ENCODE data around the gene PCDH19. TPM values are rescaled to one million over a fixed set of nuclear protein-coding genes. Genes with fewer than 3 reads are reported as not detected.
A peak's percentile ranks its signal among the peaks of the same experiment; 100 is the strongest.

The PCDH19 gene
- total and polyA plus RNA-seq, 2 of the 13 experiments (the other 11 are each of a cell fraction or from before 2014, with no cell fraction given) = 0.02 to 0.09 TPM

GRCh38 chrX:100356351-100356896 is 53.6 kb downstream of the PCDH19 start:
- no peaks in the 10 kb centered on the region for H3K9me3 ChIP-seq (ENCODE audit: low read length)
- no peaks in the 10 kb centered on the region for H3K27me3 ChIP-seq (ENCODE audit: control insufficient read depth in 1 of 2, insufficient read depth in 2 of 2, low read length in 2 of 2)
- TF ChIP-seq ZNF563 (CRISPR knock-in tag; IDR thresholded peaks at IDR 0.05) (no peak), BHLHE40 (IDR thresholded peaks at IDR 0.05; ENCODE audit: low read length) (0 out of 2 replicates have a peak, but pooled peaks have one; percentile 46), KAT7 (CRISPR knock-in tag; IDR thresholded peaks at IDR 0.05; ENCODE audit: borderline replicate concordance) (no peak)
- TF ChIP-seq, protein P1, sequence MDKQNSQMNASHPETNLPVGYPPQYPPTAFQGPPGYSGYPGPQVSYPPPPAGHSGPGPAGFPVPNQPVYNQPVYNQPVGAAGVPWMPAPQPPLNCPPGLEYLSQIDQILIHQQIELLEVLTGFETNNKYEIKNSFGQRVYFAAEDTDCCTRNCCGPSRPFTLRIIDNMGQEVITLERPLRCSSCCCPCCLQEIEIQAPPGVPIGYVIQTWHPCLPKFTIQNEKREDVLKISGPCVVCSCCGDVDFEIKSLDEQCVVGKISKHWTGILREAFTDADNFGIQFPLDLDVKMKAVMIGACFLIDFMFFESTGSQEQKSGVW (CRISPR knock-in tag; IDR thresholded peaks at IDR 0.05; ENCODE audit: borderline replicate concordance) = no peak
- TF ChIP-seq, protein P2, sequence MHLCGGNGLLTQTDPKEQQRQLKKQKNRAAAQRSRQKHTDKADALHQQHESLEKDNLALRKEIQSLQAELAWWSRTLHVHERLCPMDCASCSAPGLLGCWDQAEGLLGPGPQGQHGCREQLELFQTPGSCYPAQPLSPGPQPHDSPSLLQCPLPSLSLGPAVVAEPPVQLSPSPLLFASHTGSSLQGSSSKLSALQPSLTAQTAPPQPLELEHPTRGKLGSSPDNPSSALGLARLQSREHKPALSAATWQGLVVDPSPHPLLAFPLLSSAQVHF (CRISPR knock-in tag; IDR thresholded peaks at IDR 0.05) = no peak
- no peak for ATAC-seq
- H3K79me2 ChIP-seq (ENCODE audit: insufficient read depth, low read length) = no peaks in the 10 kb centered on the region
- POLR2A ChIA-PET = no interaction called here
- H3K4me1 ChIP-seq (ENCODE audit: insufficient read depth, low read length) = no peaks in the 10 kb centered on the region
- peak; percentile 2 for DNase-seq (ENCODE audit: low spot score)
- intact Hi-C loops (cut with micrococcal nuclease; ENCODE audit: unreplicated experiment) = no loop called here
- no peak overlapping the region for H3K4me3 ChIP-seq (replicated peaks in 1 of 3; ENCODE audit: insufficient read depth in 1 of 3, low read depth in 2 of 3, low read length in 3 of 3)
- no peak overlapping the region for H3K4me2 ChIP-seq (ENCODE audit: low read depth, low read length)
- 4% methylated on average over 3 of the region's 3 CpGs for WGBS (ENCODE audit: low lambda C conversion rate)
- H2AFZ ChIP-seq (ENCODE audit: low read length) = no peak overlapping the region
- H3K36me3 ChIP-seq (replicated peaks in 1 of 2; ENCODE audit: control insufficient read depth in 1 of 2, insufficient read depth in 2 of 2, low read length in 2 of 2) = no peaks in the 10 kb centered on the region
- H4K20me1 ChIP-seq (ENCODE audit: insufficient read depth, low read length) = no peaks in the 10 kb centered on the region
- H3K9ac ChIP-seq (ENCODE audit: insufficient read depth, low read depth, low read length) = no peak overlapping the region
- in situ Hi-C loops (cut with HindIII; ENCODE audit: extremely low pct_ligation_motif_present, low pct_unique_long_range_greater_than_20kb) = no loop called here
- no TSS peak for BruUV-seq (replicated peaks)
- peak; percentile 36 for FAIRE-seq
- CTCF ChIA-PET (ENCODE audit: low intra/inter-chr PET ratio, low total read pairs) = no interaction called here
- no peak overlapping the region for H3K27ac ChIP-seq (ENCODE audit: extremely low read length, insufficient read depth, low read length)

DNA sequence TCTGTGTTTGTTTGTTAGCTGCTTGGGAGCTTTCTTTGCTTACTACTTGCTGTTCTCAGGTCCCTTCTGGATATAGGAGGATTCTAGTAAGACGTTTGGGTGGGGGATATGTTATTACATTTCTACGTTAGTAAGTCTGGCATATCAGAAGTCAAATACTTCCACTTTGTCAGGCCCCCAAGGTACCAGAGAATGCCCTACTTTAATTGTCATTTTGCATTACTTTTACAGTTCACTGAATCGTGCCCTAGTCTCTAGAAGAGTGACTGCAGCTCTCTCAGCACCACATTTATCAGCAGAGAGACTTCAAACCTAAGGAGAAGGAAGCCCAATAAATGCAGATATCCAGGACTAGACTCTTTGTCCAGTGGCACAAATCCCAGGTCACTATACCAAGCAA is 54.4 kb downstream of the PCDH19 start:
- FAIRE-seq (no peak), DNase-seq (ENCODE audit: low spot score) (no peak), ATAC-seq (no peak)
- BruUV-seq (replicated peaks) = no TSS peak
- H3K36me3 ChIP-seq (replicated peaks in 1 of 2; ENCODE audit: control insufficient read depth in 1 of 2, insufficient read depth in 2 of 2, low read length in 2 of 2) = no peaks in the 10 kb centered on the region
- no peaks in the 10 kb centered on the region for H3K79me2 ChIP-seq (ENCODE audit: insufficient read depth, low read length)
- H4K20me1 ChIP-seq (ENCODE audit: insufficient read depth, low read length) = no peaks in the 10 kb centered on the region
- no peak overlapping the region for H3K27ac ChIP-seq (ENCODE audit: extremely low read length, insufficient read depth, low read length)
- no peaks in the 10 kb centered on the region for H3K27me3 ChIP-seq (ENCODE audit: control insufficient read depth in 1 of 2, insufficient read depth in 2 of 2, low read length in 2 of 2)
- H3K4me2 ChIP-seq (ENCODE audit: low read depth, low read length) = no peak overlapping the region
- H3K9me3 ChIP-seq (ENCODE audit: low read length) = no peaks in the 10 kb centered on the region
- 7% methylated on average over 3 of the region's 3 CpGs for WGBS (ENCODE audit: low lambda C conversion rate)
- H3K4me3 ChIP-seq (replicated peaks in 1 of 3; ENCODE audit: insufficient read depth in 1 of 3, low read depth in 2 of 3, low read length in 3 of 3) = no peak overlapping the region
- no peaks in the 10 kb centered on the region for H3K4me1 ChIP-seq (ENCODE audit: insufficient read depth, low read length)
- CTCF ChIA-PET (ENCODE audit: low intra/inter-chr PET ratio, low total read pairs) = no interaction called here
- TF ChIP-seq YEATS4 (CRISPR knock-in tag; IDR thresholded peaks at IDR 0.05; ENCODE audit: borderline replicate concordance) (no peak), ADNP (CRISPR knock-in tag; IDR thresholded peaks at IDR 0.05) (no peak), ZNF232 (CRISPR knock-in tag; IDR thresholded peaks at IDR 0.05; ENCODE audit: borderline replicate concordance) (no peak), NFAT5 (CRISPR knock-in tag; IDR thresholded peaks at IDR 0.05) (no peak), ZC3H4 (CRISPR knock-in tag; IDR thresholded peaks at IDR 0.05; ENCODE audit: borderline replicate concordance) (no peak)
- in situ Hi-C loops (cut with HindIII; ENCODE audit: extremely low pct_ligation_motif_present, low pct_unique_long_range_greater_than_20kb) = no loop called here
- H2AFZ ChIP-seq (ENCODE audit: low read length) = no peak overlapping the region
- POLR2A ChIA-PET = no interaction called here
- no peak overlapping the region for H3K9ac ChIP-seq (ENCODE audit: insufficient read depth, low read depth, low read length)
- intact Hi-C loops (cut with micrococcal nuclease; ENCODE audit: unreplicated experiment) = no loop called here
